HG03159 (cell line): ENCODE results near the gene CCDC192.
A peak's percentile ranks its signal among the peaks of the same experiment; 100 is the strongest.
"Not testable (repeated sequence)": the region's sequence is repeated elsewhere in the genome, so short reads cannot be mapped to it uniquely, and the experiment has no call there.

Experiments
- ATAC-seq: cut with Tn5 transposase; IDR thresholded peaks from one replicate; pipeline ENCODE4 v1.9.1; 2021; ENCODE audit warnings: mild to moderate bottlenecking, moderate library complexity; ENCODE audit not compliant: unreplicated experiment

Gene CCDC192

GRCh38 chr5:127839496-127840197, 136.5 kb downstream of the CCDC192 start:
- ATAC-seq = peak; percentile 59

- peak; percentile 89 for ATAC-seq
Measured at GRCh38 chr5:127840198-127840524, 137.0 kb downstream of the CCDC192 start.

GRCh38 chr5:127840809-127841208, 137.6 kb downstream of the CCDC192 start:
- no peak for ATAC-seq

- no peak for ATAC-seq
Measured at GRCh38 chr5:127844581-127845021, 141.4 kb downstream of the CCDC192 start.

GRCh38 chr5:127846884-127847283, 143.7 kb downstream of the CCDC192 start:
- no peak for ATAC-seq

GRCh38 chr5:127847641-127848040, 144.4 kb downstream of the CCDC192 start:
- not testable (repeated sequence) for ATAC-seq

GRCh38 chr5:127848098-127848497, 144.9 kb downstream of the CCDC192 start:
- no peak for ATAC-seq

GRCh38 chr5:127849408-127849807, 146.2 kb downstream of the CCDC192 start:
- ATAC-seq = no peak

GRCh38 chr5:127849891-127850290, 146.7 kb downstream of the CCDC192 start:
- ATAC-seq = no peak

- no peak for ATAC-seq
Measured at GRCh38 chr5:127851964-127852363, 148.8 kb downstream of the CCDC192 start.

GRCh38 chr5:127854520-127854919, 151.3 kb downstream of the CCDC192 start:
- no peak for ATAC-seq

- peak; percentile 79 for ATAC-seq
Measured at GRCh38 chr5:127856292-127856691, 153.1 kb downstream of the CCDC192 start.

GRCh38 chr5:127858116-127858784, 155.1 kb downstream of the CCDC192 start:
- no peak for ATAC-seq

GRCh38 chr5:127860291-127860690, 157.1 kb downstream of the CCDC192 start:
- no peak for ATAC-seq

GRCh38 chr5:127863161-127863560, 160.0 kb downstream of the CCDC192 start:
- ATAC-seq = no peak

GRCh38 chr5:127863610-127864395, 160.6 kb downstream of the CCDC192 start:
- no peak for ATAC-seq

GRCh38 chr5:127864511-127864910, 161.3 kb downstream of the CCDC192 start:
- no peak for ATAC-seq

- peak; percentile 63 for ATAC-seq
Measured at GRCh38 chr5:127865273-127865672, 162.1 kb downstream of the CCDC192 start.

GRCh38 chr5:127867022-127867783, 164.0 kb downstream of the CCDC192 start:
- ATAC-seq = peak; percentile 47

- peak; percentile 47 for ATAC-seq
Measured at GRCh38 chr5:127870914-127871313, 167.7 kb downstream of the CCDC192 start.
